ENCODE data around the gene MAPK7. TPM values are rescaled to one million over a fixed set of nuclear protein-coding genes. Genes with fewer than 3 reads are reported as not detected.
A peak's percentile ranks its signal among the peaks of the same experiment; 100 is the strongest.

Gene MAPK7
- total and polyA plus RNA-seq, 9 of the 15 experiments (the other 6 are each of a cell fraction or from before 2014, with no cell fraction given), result 0.46 to 7.5 (median 2.5) TPM

DNA sequence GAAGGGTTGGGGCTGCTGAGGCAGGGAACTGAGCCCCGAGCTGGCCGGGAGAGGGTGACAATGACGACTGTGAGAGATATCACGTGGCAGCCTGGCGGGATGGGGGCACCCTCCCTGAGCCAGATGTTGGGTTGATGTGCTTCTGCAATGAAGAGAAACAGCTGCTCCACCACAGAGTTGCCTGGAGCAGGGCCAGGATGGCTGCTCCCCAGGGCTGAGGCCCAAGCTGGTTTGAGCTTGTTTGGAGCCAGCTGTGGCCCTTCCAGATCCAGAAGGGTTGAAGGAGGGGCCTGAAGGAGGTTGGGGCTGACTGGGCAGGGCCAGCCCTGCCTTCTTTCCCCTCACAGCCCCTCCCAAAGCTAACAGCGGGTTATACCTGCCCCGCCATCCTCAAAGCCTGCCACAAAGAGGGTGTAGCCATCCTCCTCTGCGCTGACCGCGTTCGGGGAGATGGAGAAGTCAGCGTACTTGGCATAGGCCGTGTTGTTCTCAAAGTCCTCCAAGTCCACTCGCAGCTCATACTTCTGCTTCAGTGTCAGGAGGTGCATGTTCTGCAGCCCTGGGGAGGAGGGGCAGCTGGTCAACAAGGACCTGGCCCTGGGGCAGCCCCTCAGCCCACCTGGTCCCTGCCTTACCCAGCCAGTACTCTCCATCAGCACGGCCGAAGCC lies 6.6 kb downstream of the MAPK7 start (continued):
- TF ChIP-seq POLR2AphosphoS2 (IDR thresholded peaks at IDR 0.05; ENCODE audit: low read length) (no peak), SIN3B (IDR thresholded peaks at IDR 0.05; ENCODE audit: low read depth) (no peak), TRIM25 (IDR thresholded peaks at IDR 0.05; ENCODE audit: borderline replicate concordance) (no peak), HDAC1 (IDR thresholded peaks at IDR 0.05) (no peak), FOXM1 (IDR thresholded peaks at IDR 0.05; ENCODE audit: low read depth) (no peak), FOXM1 (CRISPR knock-in tag; IDR thresholded peaks at IDR 0.05; ENCODE audit: low read depth) (no peak), RBM14 (IDR thresholded peaks at IDR 0.05; ENCODE audit: borderline replicate concordance, insufficient read depth, low read depth, low read length) (no peak)
- TF ChIP-seq, protein P1, sequence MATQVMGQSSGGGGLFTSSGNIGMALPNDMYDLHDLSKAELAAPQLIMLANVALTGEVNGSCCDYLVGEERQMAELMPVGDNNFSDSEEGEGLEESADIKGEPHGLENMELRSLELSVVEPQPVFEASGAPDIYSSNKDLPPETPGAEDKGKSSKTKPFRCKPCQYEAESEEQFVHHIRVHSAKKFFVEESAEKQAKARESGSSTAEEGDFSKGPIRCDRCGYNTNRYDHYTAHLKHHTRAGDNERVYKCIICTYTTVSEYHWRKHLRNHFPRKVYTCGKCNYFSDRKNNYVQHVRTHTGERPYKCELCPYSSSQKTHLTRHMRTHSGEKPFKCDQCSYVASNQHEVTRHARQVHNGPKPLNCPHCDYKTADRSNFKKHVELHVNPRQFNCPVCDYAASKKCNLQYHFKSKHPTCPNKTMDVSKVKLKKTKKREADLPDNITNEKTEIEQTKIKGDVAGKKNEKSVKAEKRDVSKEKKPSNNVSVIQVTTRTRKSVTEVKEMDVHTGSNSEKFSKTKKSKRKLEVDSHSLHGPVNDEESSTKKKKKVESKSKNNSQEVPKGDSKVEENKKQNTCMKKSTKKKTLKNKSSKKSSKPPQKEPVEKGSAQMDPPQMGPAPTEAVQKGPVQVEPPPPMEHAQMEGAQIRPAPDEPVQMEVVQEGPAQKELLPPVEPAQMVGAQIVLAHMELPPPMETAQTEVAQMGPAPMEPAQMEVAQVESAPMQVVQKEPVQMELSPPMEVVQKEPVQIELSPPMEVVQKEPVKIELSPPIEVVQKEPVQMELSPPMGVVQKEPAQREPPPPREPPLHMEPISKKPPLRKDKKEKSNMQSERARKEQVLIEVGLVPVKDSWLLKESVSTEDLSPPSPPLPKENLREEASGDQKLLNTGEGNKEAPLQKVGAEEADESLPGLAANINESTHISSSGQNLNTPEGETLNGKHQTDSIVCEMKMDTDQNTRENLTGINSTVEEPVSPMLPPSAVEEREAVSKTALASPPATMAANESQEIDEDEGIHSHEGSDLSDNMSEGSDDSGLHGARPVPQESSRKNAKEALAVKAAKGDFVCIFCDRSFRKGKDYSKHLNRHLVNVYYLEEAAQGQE (IDR thresholded peaks at IDR 0.05; ENCODE audit: borderline replicate concordance), result peak; percentile 97
- TF ChIP-seq, protein P1 (CRISPR knock-in tag; IDR thresholded peaks at IDR 0.05; ENCODE audit: low read depth), result no peak

Data from K562 (cell line).